Measurements from ENCODE around the gene GNB2.
"Not testable (repeated sequence)": the region's sequence is repeated elsewhere in the genome, so short reads cannot be mapped to it uniquely, and the experiment has no call there.

The GNB2 gene

DNA sequence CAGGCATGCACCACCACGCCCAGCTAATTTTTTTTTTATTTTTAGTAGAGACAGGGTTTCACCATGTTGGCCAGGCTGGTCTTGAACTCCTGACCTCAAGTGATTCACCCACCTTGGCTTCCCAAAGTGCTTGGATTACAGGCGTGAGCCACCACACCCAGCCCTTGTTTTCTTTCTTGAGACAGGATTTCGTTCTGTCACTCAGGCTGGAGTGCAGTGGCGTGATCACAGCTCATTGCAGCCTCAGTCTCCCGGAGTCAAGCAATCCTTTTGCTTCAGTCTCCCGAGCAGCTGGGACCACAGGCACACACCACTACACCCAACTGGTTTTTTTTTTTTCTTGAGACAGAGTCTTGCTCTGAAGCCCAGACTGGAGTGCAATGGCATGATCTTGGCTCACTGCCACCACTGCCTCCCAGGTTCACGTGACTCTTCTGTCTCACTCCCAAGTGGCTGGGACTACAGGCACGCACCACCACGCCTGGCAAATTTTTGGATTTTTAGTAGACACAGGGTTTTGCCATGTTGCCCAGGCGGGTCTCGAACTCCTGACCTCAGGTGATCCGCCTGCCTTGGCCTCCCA, 11.3 kb upstream of the GNB2 start:
- not testable (repeated sequence) for DNase-seq (ENCODE audit: low read depth in 3 of 3)

DNA sequence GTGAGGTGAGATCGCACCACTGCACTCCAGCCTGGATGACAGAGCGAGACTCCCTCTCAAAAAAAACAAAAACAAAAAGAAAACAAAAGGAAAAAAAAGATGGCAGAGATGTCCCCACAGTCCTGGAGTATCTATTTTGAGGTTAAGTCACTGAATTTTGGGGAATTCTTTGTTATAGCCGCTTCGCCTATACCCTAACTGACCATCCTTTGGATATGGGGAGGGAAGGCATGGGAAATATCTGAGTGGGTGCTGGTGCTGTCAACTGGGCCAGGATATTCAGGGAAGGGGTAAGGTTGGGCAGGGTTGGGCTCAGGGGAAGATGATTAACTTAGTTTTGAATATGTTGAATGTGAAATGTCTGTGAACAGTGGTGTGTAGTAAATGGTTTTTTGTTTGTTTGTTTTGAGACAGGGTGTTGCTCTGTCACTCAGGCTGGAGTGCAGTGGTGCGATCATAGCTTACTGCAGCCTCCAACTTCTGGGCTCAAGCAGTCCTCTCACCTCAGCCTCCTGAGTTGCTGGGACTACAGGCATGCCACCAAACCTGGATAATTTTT, 8.3 kb upstream of the GNB2 start:
- DNase-seq (ENCODE audit: low read depth in 3 of 3): no peak

DNA sequence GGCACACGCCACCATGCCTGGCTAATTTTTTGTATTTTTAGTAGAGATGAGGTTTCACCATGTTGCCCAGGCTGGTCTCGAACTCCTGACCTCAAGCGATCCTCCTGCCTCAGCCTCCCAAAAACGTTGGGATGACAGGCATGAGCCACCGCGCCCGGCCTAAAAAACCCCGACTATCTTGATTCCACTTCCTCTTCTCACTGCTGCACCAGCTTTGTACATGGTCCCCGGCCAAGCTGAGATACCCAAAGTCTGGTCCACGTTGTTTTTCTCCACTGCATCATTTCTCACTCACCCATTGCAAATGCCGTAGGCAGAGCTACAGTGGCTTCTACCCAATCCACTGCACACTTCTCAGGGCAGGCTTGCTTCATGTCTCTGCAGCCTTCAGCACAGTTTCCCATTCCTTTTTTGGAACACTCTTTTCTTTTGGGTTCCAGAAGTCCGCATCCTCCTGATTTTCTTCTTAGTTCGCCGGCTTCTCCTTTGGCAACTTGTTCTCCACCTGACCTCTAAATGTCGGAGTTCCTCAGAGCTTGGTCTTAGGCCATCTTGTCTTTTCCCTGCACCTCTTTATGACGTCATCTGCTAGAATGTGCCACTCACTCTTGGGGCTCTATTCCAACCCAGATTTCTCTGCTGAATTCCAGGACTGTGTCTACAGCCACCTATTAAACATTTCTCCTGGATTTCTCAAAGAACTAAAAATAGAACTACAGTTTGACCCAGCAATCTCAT, 6.0 kb upstream of the GNB2 start:
- DNase-seq (ENCODE audit: low read depth in 3 of 3): no peak

DNA sequence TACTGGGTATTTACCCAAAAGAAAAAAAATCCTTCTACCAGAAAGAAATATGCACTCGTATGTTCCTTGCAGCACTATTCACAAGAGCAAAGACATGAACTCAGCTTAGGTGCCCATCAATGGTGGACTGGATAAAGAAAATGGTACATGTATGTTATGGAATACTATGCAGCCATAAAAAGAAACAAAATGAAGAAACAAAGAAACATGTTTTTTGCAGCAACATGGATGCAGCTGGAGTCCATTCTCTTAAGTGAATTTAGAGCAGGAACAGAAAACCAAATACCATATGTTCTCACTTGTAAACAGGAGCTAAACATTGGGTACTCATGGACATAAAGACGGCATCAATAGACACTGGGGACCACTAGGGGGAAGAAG, 5.5 kb upstream of the GNB2 start:
- DNase-seq (ENCODE audit: low read depth in 3 of 3): no peak

DNA sequence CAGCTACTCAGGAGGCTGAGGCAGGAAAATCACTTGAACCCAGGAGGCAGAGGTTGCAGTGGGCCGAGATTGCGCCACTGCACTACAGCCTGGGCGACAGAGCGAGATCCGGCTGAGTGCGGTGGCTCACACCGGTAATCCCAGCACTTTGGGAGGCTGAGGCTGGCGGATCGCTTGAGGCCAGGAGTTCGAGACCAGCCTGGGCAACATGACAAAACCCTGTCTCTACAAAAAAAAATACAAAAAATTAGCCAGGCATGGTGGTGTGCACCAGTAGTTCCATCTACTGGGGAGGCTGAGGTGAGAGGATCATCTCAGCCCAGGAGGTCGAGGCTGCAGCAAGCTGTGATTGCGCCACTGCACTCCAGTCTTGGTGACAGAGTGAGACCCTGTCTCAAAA, 4.4 kb upstream of the GNB2 start:
- DNase-seq (ENCODE audit: low read depth in 3 of 3): not testable (repeated sequence)

DNA sequence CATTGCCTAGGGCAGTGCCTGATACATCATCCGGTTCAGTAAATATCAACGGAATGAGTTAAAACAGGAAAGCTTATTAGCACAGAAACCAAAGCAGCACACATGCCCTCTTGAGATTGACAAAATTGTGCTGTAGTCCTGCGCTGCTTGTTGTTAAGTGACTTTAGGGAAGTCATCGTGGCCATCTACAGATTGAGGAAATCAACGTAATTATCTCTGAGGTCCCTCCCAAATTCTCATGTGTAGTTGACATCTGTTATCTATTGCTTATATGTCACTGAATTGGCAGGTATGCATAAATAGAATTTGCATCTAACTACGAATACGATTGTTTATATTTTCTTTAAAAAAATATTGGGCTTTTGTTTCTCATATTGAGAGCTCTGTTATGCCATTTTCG, 3.5 kb upstream of the GNB2 start:
- no peak for DNase-seq (ENCODE audit: low read depth in 3 of 3)

DNA sequence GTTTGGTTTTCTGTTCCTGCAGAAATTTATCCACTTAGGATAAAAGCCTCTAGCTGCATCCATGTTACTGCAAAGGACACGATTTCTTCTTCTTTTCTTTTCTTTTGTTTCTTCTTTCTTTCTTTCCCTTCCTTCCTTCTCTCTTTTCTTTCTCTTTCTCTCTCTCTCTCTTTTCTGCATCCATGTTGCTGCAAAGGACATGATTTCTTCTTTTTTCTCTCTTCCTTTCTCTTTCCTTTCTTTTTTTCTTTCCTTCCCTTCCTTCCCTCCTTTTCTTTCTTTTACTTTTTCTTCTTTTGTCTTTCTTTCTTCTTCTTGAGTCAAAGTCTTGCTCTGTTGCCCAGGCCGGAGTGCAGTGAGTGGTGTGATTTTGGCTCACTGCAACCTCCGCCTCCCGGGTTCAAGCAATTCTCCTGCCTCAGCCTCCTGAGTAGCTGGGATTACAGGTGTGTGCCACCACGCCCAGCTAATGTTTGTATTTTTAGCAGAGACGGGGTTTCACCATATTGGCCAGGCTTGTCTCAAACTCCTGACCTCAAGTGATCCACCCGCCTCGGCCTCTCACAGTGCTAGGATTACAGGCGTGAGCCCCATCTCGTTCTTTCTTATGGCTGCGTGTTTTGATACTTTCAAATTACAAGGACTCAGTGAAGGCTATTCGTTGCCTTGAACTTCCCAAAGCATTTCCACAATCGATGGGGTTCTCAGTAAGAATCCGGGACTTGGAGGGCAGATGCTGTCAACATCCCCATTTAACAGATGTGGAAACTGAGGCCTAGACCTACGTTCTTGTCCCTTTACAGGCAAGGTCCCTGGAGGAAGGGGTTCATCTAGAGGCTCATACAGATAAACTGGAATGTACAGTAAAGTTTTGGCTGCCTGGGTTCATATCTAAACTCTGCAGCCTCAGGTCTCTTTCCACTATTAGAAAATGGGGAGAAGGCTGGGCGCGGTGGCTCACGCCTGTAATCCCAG, 1.9 kb upstream of the GNB2 start:
- no peak for DNase-seq (ENCODE audit: low read depth in 3 of 3)

DNA sequence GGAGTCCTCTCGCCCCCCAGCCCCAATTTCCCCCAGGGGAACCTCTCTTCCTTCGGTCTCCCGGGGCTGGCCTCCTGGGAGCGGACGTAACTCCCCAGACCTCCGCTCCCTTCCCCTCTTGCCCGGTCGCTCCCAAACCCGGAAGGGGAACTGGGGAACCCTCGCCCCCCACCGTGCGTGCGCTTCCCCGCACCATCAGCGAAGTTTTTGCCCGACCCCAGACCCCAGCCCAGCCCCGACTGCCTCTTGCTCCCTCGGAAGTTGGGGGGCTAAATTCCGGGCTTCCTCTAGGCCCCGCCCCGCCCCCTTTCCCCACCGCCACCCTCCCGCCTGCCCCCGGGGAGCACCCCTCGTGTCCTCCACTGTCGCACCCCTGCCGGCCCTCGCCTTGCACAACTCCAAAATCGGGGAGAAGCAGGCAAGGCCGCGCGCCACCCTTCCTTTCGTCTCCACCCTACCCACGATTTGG, 436 bp downstream of the GNB2 start:
- peak in 1 of 3 experiments; percentile 43 for DNase-seq (ENCODE audit: low read depth in 3 of 3)

DNA sequence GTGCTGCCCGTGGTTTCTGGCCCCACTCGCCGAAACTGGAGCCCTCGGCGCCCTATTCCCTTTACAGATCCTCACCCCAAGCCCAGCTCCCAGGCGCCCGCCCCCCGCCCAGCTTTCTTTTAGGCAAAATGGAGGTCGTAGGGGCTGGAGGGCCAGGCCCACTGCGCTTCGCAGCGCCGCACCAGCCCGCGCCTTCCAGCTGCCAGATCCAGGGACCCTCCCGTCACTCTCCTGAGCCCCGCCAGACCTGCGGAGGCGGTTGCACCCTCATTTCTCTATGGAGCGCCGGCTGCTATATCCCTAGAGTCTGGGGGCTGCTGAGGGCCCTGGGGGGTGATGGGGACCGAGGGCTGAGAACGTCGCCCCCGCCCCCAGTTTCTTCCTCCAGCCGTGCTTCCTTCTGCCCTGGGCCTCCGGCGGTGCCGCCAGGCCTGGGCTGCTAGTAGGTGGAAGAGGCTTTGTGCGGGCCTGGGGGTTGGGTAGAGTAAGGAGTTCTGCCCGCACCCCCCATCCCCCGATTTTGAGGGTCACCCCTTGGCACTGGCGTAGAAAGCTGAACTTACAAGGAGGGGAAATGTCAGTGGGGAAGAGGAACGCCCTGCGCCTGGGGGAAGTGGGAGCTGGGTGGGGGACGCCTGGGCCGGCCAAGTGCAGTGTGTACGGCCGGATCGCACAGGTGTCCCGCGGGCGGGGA, 1.0 kb downstream of the GNB2 start:
- no peak for DNase-seq (ENCODE audit: low read depth in 3 of 3)

DNA sequence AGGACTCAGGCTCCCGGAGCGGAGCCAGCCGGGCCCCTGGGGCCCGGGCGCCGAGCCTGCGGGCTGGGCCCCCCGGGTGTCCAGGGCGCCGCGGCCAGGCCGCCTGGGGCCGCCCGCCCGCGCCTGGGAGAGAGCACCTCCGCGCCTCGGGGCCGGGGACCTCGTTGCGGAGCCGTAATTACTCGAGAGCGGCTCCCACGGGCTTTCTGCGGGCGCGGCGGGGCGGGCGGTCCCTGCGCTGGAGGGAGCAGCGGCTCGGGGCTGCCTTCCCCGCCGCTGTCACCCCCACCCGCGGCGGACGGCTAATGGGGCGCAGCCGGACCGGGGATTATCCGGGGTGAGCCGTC, 1.5 kb downstream of the GNB2 start:
- no peak for DNase-seq (ENCODE audit: low read depth in 3 of 3)

DNA sequence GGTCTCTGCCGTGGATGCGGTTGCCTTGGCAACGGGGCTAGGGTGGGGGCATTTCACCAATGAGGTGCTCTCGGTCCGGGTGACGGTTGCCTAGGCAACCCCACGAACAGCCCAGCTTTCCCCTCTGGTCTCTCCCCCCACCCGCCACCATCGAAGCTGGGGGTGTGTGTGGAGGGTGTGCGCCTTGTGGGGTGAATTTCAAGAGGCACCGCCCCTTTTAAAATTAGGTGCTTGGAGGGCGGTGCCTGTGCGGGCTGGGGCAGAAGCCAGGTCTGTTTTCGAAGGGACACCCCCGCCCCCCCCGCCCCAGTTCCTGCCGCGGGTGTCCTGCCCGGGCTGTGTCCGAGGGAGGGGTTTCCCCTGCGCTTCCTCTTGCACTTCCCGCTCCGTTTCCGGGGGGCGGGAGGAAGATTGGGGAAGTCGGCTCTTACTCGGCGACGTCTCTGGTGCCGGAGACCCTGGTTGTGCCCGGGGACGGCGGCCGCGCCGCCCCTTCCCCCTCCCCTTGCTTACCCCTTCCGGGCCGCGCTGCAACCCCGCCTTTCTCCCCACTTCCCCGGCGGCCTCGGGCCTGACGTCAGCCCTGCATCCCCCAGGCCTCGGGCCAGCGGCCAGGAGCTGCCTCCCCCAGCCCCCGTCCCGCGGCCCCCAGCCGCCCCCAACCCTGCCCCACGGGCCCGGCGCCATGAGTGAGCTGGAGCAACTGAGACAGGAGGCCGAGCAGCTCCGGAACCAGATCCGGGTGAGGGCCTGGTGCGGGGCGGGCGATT, 2.2 kb downstream of the GNB2 start:
- DNase-seq (ENCODE audit: low read depth in 3 of 3): peak; percentile 57 to 82 (median 64)

DNA sequence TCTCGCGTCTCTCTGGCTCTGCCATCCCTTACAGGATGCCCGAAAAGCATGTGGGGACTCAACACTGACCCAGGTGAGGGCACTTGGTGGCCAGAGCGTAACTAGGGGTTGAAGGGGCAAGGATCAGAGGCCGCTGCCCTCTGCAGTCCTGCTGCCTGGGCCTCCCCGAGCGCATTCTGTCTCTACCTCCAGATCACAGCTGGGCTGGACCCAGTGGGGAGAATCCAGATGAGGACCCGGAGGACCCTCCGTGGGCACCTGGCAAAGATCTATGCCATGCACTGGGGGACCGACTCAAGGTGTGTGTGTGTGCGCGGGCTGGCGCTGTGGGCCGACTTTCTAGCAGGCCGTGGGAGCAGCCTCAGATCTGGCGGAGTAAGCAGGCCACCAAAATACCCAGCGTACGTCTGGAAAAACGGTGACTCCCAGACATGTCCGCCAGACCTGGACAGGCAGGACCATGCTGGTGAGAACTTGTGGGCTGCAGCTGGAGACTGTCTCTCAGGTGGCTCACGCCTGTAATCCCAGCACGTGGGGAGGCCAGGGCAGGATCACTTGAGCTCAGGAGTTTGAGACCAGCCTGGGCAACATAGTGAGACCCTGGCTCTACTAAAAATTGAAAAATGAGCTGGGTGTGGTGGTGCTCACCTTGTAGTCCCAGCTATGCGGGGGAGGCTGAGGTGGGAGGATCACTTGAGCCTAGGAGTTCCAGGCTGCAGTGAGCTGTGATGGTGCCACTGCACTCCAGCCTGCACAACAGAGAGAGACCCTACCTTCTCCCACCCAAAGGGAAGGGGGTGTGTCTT, 3.2 kb downstream of the GNB2 start:
- DNase-seq (ENCODE audit: low read depth in 3 of 3): no peak

DNA sequence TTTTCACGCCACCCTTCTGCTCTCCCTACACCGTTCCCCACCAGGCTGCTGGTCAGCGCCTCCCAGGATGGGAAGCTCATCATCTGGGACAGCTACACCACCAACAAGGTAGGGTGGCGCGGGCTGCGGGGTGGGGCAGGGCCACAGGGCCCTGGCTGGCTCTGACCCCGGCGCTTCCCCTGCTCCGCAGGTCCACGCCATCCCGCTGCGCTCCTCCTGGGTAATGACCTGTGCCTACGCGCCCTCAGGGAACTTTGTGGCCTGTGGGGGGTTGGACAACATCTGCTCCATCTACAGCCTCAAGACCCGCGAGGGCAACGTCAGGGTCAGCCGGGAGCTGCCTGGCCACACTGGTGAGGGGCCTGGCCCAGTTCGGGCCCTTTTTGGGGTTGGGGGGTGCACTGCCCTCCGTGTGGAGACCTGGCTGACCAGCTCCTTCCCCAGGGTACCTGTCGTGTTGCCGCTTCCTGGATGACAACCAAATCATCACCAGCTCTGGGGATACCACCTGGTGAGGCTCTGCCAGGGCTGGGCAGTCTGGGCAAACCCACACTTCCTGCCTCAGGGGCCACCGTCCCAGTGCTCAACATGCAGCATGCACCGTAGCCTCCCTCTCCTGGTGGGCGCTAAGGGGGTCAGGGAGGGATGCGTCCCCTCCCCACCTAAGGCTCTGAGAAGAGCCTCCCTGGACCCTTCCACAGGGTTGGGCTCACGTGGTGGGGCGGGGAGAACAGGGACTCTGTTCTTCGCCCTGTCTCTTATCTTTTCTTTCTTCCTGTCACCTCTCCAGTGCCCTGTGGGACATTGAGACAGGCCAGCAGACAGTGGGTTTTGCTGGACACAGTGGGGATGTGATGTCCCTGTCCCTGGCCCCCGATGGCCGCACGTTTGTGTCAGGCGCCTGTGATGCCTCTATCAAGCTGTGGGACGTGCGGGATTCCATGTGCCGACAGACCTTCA, 4.0 kb downstream of the GNB2 start:
- no peak for DNase-seq (ENCODE audit: low read depth in 3 of 3)

DNA sequence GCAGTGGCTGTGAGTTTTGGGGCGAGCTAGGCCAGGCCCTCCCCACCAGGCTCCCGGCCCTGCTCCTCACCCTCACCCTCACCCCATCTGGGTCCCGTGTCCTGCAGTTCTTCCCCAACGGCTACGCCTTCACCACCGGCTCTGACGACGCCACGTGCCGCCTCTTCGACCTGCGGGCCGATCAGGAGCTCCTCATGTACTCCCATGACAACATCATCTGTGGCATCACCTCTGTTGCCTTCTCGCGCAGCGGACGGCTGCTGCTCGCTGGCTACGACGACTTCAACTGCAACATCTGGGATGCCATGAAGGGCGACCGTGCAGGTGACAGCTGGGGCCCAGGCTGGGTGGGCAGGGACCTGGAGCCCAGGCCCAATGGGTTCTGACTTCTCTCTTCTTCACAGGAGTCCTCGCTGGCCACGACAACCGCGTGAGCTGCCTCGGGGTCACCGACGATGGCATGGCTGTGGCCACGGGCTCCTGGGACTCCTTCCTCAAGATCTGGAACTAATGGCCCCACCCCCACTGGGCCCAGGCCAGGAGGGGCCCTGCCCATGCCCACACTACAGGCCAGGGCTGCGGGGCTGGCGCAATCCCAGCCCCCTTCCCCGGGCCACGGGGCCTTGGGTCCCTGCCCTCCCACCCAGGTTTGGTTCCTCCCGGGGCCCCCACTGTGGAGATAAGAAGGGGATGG, 4.9 kb downstream of the GNB2 start:
- DNase-seq (ENCODE audit: low read depth in 3 of 3): no peak

DNA sequence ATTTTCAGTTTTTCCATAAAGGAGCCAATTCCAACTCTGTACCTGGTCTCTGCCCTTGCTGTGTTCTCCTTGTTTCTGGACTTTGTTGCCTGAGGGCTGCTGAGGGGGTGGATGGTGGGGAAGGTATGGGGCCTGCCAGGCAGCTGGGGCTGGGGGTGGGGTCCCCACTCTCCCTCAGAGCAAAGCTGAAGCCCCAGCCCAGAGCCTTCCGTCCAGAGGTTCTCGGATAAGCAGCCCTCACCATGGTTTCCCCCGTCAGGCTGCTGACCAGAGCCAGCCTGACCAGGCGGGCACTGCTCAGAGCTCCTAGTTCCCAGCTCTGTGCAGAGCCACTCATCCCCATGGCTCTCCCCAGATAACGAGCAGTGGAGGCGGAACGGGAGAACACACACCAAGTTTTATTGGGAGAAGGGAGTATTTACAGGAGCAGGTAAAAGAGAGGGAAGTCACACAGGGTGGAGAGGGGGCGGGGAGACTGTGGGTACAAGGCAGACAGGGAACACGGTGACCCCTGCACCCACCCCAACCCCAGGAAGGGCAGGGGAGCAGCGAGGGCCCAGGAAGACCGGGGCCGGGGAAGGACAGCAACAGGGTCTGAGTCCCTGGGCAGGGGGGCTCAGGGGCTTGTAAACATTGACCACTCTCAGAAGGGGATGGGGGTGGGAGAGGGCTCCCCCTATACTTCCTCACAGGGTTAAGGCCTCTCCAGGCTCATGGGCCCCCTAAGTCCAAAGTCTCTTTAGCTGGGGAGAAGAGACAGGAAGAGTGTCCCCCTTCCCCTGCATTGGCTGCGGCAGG, 5.8 kb downstream of the GNB2 start:
- no peak for DNase-seq (ENCODE audit: low read depth in 3 of 3)

DNA sequence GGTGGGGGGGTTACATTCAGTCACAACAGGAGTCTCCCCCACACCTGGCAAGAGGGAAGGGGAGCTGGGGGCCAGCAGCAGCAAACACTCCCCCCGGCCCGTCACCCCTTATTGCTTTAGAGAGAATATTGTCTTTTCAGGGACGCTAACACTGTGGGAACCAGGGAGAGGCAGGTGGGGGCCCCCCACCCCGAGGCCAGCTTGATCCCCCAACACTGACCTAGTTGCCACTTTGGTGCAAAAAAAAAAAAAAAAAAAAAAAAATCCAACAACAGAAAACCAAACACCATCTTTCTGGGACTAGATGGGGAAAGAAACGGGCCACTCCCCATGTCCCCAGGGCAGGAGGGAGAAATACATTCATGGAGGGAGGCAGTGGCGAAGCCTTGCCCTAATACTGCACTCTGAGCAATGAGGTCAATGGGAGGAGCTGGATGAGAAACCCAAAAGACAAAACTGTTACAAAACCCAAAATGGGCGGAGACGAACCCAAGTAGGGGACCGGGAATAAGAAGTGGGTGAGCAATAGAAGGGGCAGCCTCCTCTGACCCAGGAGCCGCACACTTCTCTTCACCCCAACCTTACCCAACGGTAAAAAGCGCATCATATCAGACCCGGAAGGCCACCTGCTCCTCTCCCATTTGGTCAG, 6.5 kb downstream of the GNB2 start:
- DNase-seq (ENCODE audit: low read depth in 3 of 3): no peak
